GM18907 (cell line): ENCODE data around the gene AIG1.
A peak's percentile ranks its signal among the peaks of the same experiment; 100 is the strongest.
"Not testable (repeated sequence)": the region's sequence is repeated elsewhere in the genome, so short reads cannot be mapped to it uniquely, and the experiment has no call there.

Experiments
- ATAC-seq: cut with Tn5 transposase; IDR thresholded peaks from one replicate; pipeline ENCODE4 v1.9.1; 2021; ENCODE audit warnings: mild to moderate bottlenecking, moderate library complexity; ENCODE audit not compliant: unreplicated experiment

Gene AIG1

DNA sequence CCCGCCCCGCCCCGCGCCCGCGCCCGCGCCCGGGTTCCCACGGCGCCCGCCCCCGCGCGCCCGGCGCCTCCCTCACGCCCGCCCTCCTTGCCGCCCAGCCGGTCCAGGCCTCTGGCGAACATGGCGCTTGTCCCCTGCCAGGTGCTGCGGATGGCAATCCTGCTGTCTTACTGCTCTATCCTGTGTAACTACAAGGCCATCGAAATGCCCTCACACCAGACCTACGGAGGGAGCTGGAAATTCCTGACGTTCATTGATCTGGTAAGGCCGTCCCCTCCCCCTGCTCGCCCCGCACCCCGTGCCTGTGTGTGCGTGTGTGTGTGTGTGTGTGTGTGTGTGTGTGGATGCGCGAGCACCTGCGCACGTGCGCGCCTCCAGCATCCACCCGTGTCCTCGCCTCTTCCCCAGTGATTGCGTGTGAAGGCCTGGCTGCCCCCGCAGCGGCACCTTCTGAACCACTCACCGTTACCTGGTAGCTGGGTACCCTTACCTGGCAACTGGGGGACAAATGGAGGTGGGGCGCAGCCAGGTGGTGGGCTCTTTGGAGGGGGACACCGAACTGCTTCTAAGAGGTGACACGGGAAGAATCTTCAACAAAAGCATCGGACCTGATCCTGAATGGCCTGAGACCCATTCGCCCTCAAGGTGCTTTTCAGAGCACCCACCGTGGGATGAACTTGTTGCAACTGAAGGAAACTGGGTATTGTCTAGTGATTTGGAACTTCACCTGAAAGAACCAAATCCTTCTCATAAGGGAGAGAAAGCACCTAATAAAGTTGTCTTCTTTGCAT, at the start of gene AIG1:
Gene AIG1, plus strand, starts transcription at position 84 of the 791 bp plus-strand sequence. Its CDS starts 37 bp downstream, at position 121.
- peak; percentile 74 for ATAC-seq

DNA sequence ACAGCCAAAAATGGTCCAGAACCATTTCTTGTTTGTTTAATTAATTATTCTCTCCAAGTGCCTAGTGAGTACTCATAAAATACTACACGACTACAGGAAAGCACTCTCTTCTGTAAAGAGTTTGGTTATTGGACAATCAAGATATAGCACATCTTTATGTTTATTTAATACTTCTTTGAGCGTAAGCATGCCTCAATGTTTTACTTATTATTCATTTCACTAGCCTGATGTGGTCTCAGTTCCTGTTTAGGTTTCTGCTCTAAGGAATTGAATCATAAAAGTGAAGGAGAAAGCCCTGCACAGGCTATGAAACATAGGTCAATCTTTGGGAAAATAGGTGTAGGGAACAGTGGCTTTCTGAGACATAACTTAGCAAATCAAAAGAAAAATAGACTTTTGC, 45.9 kb upstream of the AIG1 start:
- ATAC-seq = peak; percentile 66

DNA sequence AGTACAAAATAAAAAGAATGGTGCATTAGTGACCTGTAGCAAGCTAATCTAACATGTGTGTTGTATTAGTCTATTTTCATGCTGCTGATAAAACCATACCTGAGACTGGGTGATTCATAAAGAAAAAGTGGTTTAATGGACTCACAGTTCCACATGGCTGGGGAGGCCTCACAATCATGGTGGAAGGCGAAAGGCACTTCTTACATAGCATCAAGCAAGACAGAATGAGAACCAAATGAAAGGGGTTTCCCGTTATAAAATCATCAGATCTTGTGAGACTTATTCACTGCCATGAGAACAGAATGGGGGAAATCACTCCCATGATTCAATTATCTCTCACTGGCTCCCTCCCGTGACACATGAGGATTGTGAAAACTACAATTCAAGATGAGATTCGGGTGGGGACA, 45.4 kb upstream of the AIG1 start:
- peak; percentile 60 for ATAC-seq

DNA sequence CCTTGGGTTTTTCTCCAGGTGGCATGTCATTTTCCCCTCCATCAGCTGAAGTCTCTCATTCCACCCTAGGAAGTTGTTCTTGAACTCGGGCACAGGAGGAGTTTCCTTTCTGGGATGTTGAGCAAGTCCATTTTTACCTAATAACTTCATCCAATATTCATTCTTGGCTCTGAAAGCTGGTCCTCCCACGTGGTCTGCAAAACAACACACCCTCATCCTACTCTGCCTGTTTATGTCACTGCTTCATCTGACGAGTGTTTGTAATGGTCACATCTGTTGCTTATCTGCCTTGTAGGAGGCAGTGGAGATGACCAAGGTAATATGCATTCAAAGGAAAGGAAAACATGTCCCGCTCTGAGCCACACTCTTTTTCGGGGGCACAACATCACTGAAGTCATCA, 41.7 kb upstream of the AIG1 start:
- ATAC-seq = no peak

DNA sequence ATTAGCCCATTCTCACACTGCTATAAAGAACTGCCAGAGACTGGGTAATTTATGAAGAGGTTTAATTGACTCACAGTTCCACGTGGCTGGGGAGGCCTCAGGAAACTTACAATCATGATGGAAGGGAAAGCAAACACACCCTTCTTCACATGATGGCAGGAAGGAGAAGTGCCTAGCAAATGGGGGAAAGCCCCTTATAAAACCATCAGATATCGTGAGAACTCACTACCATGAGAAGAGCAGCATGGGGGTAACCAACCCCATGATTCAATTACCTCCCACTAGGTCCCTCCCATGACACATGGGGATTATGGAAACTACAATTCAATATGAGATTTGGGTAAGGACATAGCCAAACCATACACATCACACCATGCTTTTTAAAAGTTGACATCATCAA, 39.8 kb upstream of the AIG1 start:
- ATAC-seq = not testable (repeated sequence)

DNA sequence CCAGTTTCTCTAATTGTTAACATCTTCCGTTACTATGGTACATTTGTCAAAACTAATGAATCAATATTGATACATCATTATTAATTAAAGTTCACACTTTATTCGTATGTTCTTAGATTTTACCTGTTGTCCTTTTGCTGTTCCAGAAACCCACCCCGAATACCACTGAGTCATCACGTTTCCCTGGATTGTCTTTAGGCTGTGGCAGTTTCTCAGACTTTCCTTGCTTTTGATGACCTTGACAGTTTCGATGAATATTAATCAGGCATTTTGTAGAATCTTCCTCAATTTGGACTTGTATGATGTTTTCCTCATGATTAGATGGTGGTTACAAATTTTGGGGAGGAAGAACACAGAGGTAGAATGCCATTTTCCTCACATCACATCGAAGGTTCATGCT, 39.1 kb upstream of the AIG1 start:
- ATAC-seq = no peak

DNA sequence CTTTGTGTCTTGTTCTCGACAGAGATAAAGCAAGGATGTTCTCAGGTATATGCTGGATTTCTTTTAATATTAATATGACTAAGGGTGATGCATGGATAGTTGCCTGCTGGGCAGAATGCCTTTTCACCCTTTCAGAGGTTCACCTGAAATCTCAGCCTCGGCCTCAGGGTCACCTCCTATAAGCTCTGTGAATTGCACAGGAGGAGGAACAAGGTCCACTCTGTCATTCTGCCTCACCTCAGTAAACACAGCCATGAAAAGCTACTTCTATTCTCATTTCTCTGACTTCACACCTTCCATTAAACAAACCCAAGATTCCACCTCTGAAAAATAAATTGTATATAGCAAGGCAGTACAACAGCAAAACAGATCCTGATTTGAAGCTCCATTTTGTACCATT, 38.1 kb upstream of the AIG1 start:
- no peak for ATAC-seq

DNA sequence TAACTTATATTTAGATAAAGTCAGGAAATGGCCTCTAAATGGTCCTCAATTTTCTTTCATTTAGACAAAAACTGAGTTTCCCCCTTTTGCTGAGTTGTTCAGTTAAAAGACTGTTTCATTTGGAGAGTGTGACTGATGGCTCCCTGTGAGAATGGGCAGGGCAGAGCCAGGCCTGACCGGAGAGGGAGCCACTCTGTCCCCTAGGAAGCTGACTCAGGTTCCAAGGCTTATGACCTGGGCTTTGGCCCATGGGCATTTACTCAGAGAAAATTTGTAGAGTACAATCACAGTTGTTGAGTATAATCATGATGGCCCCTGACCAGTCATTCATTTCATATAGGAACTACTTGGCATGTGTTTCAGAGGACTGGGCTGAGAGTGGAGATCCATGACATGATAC, 37.0 kb upstream of the AIG1 start:
- ATAC-seq = no peak

DNA sequence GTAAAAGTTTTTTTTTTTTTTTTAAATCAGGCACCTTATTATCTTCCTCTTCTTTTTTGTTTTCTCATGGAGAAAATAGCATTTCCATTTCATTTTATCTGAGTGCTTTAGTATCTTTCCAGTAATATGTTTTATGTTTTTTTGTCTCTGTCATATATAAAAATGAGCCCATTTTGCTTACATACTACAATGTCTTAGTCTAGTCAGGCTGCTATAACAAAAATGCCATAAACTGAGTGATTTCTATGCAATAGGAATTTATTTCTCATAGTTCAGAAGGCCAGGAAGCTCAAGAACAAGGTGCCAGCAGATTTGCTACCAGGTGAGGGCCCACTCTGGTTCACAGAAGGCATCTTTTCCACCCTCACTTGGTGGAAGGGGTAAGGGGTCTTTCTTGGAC, 35.7 kb upstream of the AIG1 start:
- no peak for ATAC-seq

- peak; percentile 66 for ATAC-seq
These were observed 33.8 kb upstream of the AIG1 start for GRCh38 chr6:143026696-143027449.

GRCh38 chr6:143034689-143035334, 25.9 kb upstream of the AIG1 start:
- ATAC-seq = no peak

DNA sequence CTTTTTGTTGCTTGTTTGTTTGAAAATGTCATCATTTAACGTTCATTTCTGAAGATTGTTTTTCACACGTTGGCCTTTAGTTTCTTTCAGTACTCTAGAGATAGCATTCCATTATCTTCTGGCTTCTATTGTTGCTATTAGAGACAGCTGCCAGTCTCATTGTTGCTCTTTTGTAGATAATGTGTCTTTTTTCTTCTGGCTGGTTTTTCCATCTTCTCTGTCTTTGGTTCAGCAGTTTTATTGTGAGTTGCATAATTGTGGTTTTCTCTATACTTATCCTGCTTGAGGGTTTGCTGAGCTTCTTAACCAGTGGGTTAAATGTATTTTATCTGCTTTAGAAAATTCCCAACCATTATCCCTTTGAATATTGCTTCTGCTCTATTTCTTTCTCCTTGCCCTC, 23.2 kb upstream of the AIG1 start:
- no peak for ATAC-seq

- ATAC-seq = no peak
These were observed 21.9 kb upstream of the AIG1 start for GRCh38 chr6:143038833-143039232.

DNA sequence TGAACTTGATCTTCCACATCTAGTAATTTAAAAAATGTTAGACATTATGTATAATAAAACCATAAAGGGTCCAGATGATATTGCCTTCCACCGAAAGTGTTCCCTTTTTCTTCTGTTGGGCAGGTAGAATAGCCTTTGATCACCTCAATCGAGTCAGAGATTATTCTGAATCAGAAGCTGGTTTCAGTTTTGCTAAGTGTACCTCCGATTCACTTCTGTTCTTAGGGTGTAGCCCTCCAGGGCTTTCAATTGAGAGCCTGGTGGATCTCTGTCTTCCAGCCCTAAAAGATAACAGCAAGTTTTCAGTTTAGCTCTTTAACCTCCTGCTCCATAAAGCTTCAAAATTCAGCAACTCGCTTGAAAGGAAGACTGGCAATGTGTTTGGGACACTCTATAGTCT, 21.1 kb upstream of the AIG1 start:
- ATAC-seq = no peak

GRCh38 chr6:143040018-143040417, 20.7 kb upstream of the AIG1 start:
- no peak for ATAC-seq

- ATAC-seq = not testable (repeated sequence)
These were observed 16.3 kb upstream of the AIG1 start for GRCh38 chr6:143044345-143044744.

GRCh38 chr6:143049611-143050010, 11.1 kb upstream of the AIG1 start:
- no peak for ATAC-seq

- ATAC-seq = no peak
These were observed 10.2 kb upstream of the AIG1 start for GRCh38 chr6:143050509-143050908.

DNA sequence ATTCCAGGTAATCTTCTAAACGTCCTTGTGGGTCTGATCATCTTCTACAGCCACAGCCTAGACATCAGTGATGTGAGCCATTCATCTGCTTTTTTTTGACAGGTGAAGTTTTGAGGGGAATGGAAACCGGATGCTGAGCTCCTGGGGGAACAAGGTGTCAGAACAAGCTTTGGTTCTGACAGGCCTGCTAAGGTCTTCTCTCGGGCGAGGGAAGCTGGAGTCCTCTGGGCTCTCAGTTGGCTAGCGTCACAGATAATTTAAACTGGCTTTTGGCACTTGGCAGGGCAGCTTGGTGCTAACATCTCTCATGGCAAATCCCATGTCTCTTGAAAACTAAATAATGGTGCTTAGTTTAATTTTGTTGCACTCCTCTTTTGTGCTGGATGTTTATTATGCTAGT, 8.4 kb upstream of the AIG1 start:
- no peak for ATAC-seq

- ATAC-seq = no peak
These were observed 6.8 kb upstream of the AIG1 start for GRCh38 chr6:143053856-143054255.

- no peak for ATAC-seq
These were observed 6.4 kb upstream of the AIG1 start for GRCh38 chr6:143054329-143054728.

DNA sequence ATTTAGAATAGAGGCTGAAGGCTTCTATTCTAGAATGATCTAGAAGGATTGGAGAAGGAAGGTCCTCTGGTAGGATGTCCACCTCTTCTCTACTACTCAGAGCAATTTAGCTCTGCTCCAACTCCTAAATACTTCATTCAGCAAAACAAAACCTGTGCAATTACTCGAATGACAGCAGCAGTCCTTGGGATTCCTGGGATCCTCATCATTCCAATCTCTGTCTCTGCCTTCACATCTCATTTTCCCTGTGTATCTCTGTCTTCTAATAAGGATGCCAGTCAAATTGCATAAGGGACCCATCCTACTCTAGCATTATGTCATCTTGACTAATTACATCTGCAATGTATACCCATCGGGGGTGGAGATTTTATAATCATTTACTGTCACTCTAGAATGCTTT, 5.5 kb upstream of the AIG1 start:
- ATAC-seq = no peak
